Measurements from ENCODE around the gene CIAO2B.
A peak's percentile ranks its signal among the peaks of the same experiment; 100 is the strongest.
"Not testable (repeated sequence)": the region's sequence is repeated elsewhere in the genome, so short reads cannot be mapped to it uniquely, and the experiment has no call there.

The CIAO2B gene

GRCh38 chr16:66958857-66959703 is 24.9 kb upstream of the CIAO2B start:
- Histone ChIP-seq H4K20me1 (ENCODE audit: insufficient read depth, low read length) (no peaks in the 10 kb centered on the region), H3F3A (ENCODE audit: insufficient read depth, low read length) (no peaks in the 10 kb centered on the region), H3K9me2 (ENCODE audit: low read depth, low read length) (no peaks in the 10 kb centered on the region), H3K4me3 (ENCODE audit: low read depth, low read length, poor library complexity, severe bottlenecking) (no peak overlapping the region), H3K9ac (ENCODE audit: low read length) (no peak overlapping the region), H3K79me2 (ENCODE audit: insufficient read depth, low read length) (no peaks in the 10 kb centered on the region), H3K9me3 (ENCODE audit: low read length) (no peaks in the 10 kb centered on the region), H3K4me1 (ENCODE audit: insufficient read depth, low read length, severe bottlenecking) (peaks cover 13% of the 10 kb centered on the region), H3K27ac (ENCODE audit: low read depth, low read length, poor library complexity, severe bottlenecking) (no peak overlapping the region), H3K4me2 (ENCODE audit: low read length) (no peak overlapping the region), H3K27me3 (ENCODE audit: insufficient read depth, low read length) (no peaks in the 10 kb centered on the region), H2AFZ (ENCODE audit: low read length) (no peak overlapping the region), H3K36me3 (ENCODE audit: insufficient read depth, low read length) (no peaks in the 10 kb centered on the region)
- TF ChIP-seq CTCF (IDR thresholded peaks at IDR 0.05; ENCODE audit: low read length), result no peak
- TF ChIP-seq EZH2 (IDR thresholded peaks at IDR 0.05; ENCODE audit: borderline replicate concordance, low read length), result no peak

- H3K4me3 ChIP-seq (ENCODE audit: low read depth, low read length, poor library complexity, severe bottlenecking); H4K20me1 ChIP-seq (ENCODE audit: insufficient read depth, low read length); H3K36me3 ChIP-seq (ENCODE audit: insufficient read depth, low read length); H3K27ac ChIP-seq (ENCODE audit: low read depth, low read length, poor library complexity, severe bottlenecking); H3K27me3 ChIP-seq (ENCODE audit: insufficient read depth, low read length); H3K4me1 ChIP-seq (ENCODE audit: insufficient read depth, low read length, severe bottlenecking); H3K9me2 ChIP-seq (ENCODE audit: low read depth, low read length); H3F3A ChIP-seq (ENCODE audit: insufficient read depth, low read length); H3K9ac ChIP-seq (ENCODE audit: low read length); H2AFZ ChIP-seq (ENCODE audit: low read length); H3K4me2 ChIP-seq (ENCODE audit: low read length); H3K79me2 ChIP-seq (ENCODE audit: insufficient read depth, low read length); H3K9me3 ChIP-seq (ENCODE audit: low read length): not testable (repeated sequence)
These were observed 21.9 kb upstream of the CIAO2B start for GRCh38 chr16:66956154-66956457.

- not testable (repeated sequence) for H3K9me3 ChIP-seq (ENCODE audit: low read length); H3K9me2 ChIP-seq (ENCODE audit: low read depth, low read length); H3F3A ChIP-seq (ENCODE audit: insufficient read depth, low read length); H3K79me2 ChIP-seq (ENCODE audit: insufficient read depth, low read length); H3K4me2 ChIP-seq (ENCODE audit: low read length); H3K9ac ChIP-seq (ENCODE audit: low read length); H3K36me3 ChIP-seq (ENCODE audit: insufficient read depth, low read length); H2AFZ ChIP-seq (ENCODE audit: low read length); H3K27me3 ChIP-seq (ENCODE audit: insufficient read depth, low read length); H3K27ac ChIP-seq (ENCODE audit: low read depth, low read length, poor library complexity, severe bottlenecking); H3K4me3 ChIP-seq (ENCODE audit: low read depth, low read length, poor library complexity, severe bottlenecking); H3K4me1 ChIP-seq (ENCODE audit: insufficient read depth, low read length, severe bottlenecking); H4K20me1 ChIP-seq (ENCODE audit: insufficient read depth, low read length)
These were observed 21.4 kb upstream of the CIAO2B start for GRCh38 chr16:66955363-66956153.

GRCh38 chr16:66954097-66954659 is 20.0 kb upstream of the CIAO2B start:
- Histone ChIP-seq H2AFZ (ENCODE audit: low read length) (no peak overlapping the region), H3K4me2 (ENCODE audit: low read length) (no peak overlapping the region), H3F3A (ENCODE audit: insufficient read depth, low read length) (no peaks in the 10 kb centered on the region), H3K27ac (ENCODE audit: low read depth, low read length, poor library complexity, severe bottlenecking) (no peak overlapping the region), H3K79me2 (ENCODE audit: insufficient read depth, low read length) (no peaks in the 10 kb centered on the region), H3K9me2 (ENCODE audit: low read depth, low read length) (no peaks in the 10 kb centered on the region), H4K20me1 (ENCODE audit: insufficient read depth, low read length) (no peaks in the 10 kb centered on the region), H3K4me1 (ENCODE audit: insufficient read depth, low read length, severe bottlenecking) (no peaks in the 10 kb centered on the region), H3K4me3 (ENCODE audit: low read depth, low read length, poor library complexity, severe bottlenecking) (no peak overlapping the region), H3K27me3 (ENCODE audit: insufficient read depth, low read length) (no peaks in the 10 kb centered on the region; the same call in 1 of the 2 replicates), H3K9ac (ENCODE audit: low read length) (no peak overlapping the region), H3K9me3 (ENCODE audit: low read length) (0 out of 2 replicates have a peak, but pooled peaks cover 3% of the 10 kb centered on the region), H3K36me3 (ENCODE audit: insufficient read depth, low read length) (no peaks in the 10 kb centered on the region)
- TF ChIP-seq EZH2 (IDR thresholded peaks at IDR 0.05; ENCODE audit: borderline replicate concordance, low read length), result no peak
- TF ChIP-seq CTCF (IDR thresholded peaks at IDR 0.05; ENCODE audit: low read length), result peak; percentile 84

Data from OCI-LY1 (cell line).